G401 (cell line): ENCODE data around the gene LRCOL1. TPM values are rescaled to one million over a fixed set of nuclear protein-coding genes. Genes with fewer than 3 reads are reported as not detected.

Experiments used
- DNase-seq: peaks from one replicate; pipeline ENCODE4 v3.0.0-alpha.2; 2015; ENCODE audit warnings: low spot score
- in situ Hi-C: cut with HindIII; loops from 2 replicates; pipeline ENCODE4 v1.10.0; 2016; ENCODE audit warnings: low sequenced_read_pairs, mixed read lengths
- total RNA-seq: library from RNA; depleted of rRNA; stranded (reverse); fragments of >200 nt; shearing (Covaris generic); gene quantifications from 2 replicates; pipeline ENCODE4 v1.2.3, GENCODE V29; 2014

LRCOL1 gene
- total RNA-seq, 1 experiment from 2014 or later, result not detected

GRCh38 chr12:132575661-132576060 is 34.7 kb downstream of the LRCOL1 start:
- no peak for DNase-seq
- in situ Hi-C loops, result no loop called here

- no peak for DNase-seq
- in situ Hi-C loops, result no loop called here
Measured at GRCh38 chr12:132574271-132574996, 35.9 kb downstream of the LRCOL1 start.

GRCh38 chr12:132572801-132573760 is 37.3 kb downstream of the LRCOL1 start:
- no peak for DNase-seq
- in situ Hi-C loops, result no loop called here

GRCh38 chr12:132572106-132572505 is 38.3 kb downstream of the LRCOL1 start:
- DNase-seq, result no peak
- in situ Hi-C loops, result no loop called here

- in situ Hi-C loops, result no loop called here
- DNase-seq, result no peak
Measured at GRCh38 chr12:132571598-132571997, 38.8 kb downstream of the LRCOL1 start.

- no peak for DNase-seq
- in situ Hi-C loops, result no loop called here
Measured at GRCh38 chr12:132571051-132571450, 39.3 kb downstream of the LRCOL1 start.

- no peak for DNase-seq
- in situ Hi-C loops, result no loop called here
Measured at GRCh38 chr12:132570635-132571034, 39.7 kb downstream of the LRCOL1 start.

GRCh38 chr12:132569856-132570480 is 40.4 kb downstream of the LRCOL1 start:
- in situ Hi-C loops, result no loop called here
- no peak for DNase-seq

- in situ Hi-C loops, result no loop called here
- DNase-seq, result no peak
Measured at GRCh38 chr12:132568826-132569480, 41.4 kb downstream of the LRCOL1 start.

- DNase-seq, result no peak
- in situ Hi-C loops, result no loop called here
Measured at GRCh38 chr12:132568301-132568700, 42.1 kb downstream of the LRCOL1 start.

GRCh38 chr12:132566516-132567131 is 43.8 kb downstream of the LRCOL1 start:
- in situ Hi-C loops, result no loop called here
- peak; percentile 86 for DNase-seq

- no peak for DNase-seq
- in situ Hi-C loops, result no loop called here
Measured at GRCh38 chr12:132565365-132565764, 45.0 kb downstream of the LRCOL1 start.

GRCh38 chr12:132563911-132564310 is 46.5 kb downstream of the LRCOL1 start:
- in situ Hi-C loops, result no loop called here
- no peak for DNase-seq

- peak; percentile 41 for DNase-seq
- in situ Hi-C loops, result no loop called here
Measured at GRCh38 chr12:132562489-132563021, 47.8 kb downstream of the LRCOL1 start.

GRCh38 chr12:132561427-132562156 is 48.8 kb downstream of the LRCOL1 start:
- in situ Hi-C loops, result no loop called here
- peak; percentile 55 for DNase-seq

- DNase-seq, result peak; percentile 52
- in situ Hi-C loops, result no loop called here
Measured at GRCh38 chr12:132560614-132561426, 49.6 kb downstream of the LRCOL1 start.

- in situ Hi-C loops, result no loop called here
- no peak for DNase-seq
Measured at GRCh38 chr12:132560364-132560613, 50.1 kb downstream of the LRCOL1 start.
